ENCODE measurements around the gene PKIB. TPM values are rescaled to one million over a fixed set of nuclear protein-coding genes. Genes with fewer than 3 reads are reported as not detected.

Gene PKIB
- total RNA-seq, 1 donor from 2014 or later: 74.6 TPM

DNA sequence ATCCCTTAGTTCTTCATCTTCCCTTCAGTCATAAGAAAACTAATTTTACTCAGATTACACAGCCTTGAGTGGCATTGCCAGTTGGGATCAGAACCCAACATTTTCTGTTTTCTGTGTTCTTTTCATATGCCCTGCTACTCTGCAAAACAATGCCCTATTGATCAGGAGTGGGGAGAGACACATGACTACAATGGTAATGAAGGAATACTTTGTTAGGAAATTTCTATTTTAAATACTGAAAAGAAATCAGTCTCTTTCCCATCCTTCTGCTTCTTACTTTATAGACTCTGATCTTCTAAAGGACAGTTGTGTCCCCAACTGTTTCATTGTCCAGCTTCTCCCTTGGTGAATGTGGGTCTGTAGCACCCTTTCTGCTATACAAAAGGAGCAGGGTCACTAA, 5.5 kb upstream of the PKIB start:
- Mint-ChIP-seq H3K4me1 (ENCODE audit: low read depth, unreplicated experiment) (peaks cover 16% of the 10 kb centered on the region), H3K36me3 (ENCODE audit: low read depth, unreplicated experiment) (peaks cover 10% of the 10 kb centered on the region), H3K9me3 (ENCODE audit: unreplicated experiment) (peaks cover under 1% of the 10 kb centered on the region), H3K27me3 (ENCODE audit: low read depth, unreplicated experiment) (no peaks in the 10 kb centered on the region), H3K4me3 (ENCODE audit: unreplicated experiment) (no peak overlapping the region), H3K27ac (ENCODE audit: unreplicated experiment) (no peak overlapping the region)
- Histone ChIP-seq H3K9ac (ENCODE audit: low read length) (no peak overlapping the region), H3K27me3 (ENCODE audit: insufficient read depth, low read length) (no peaks in the 10 kb centered on the region), H4K20me1 (ENCODE audit: insufficient read depth, low read length) (no peaks in the 10 kb centered on the region), H3K4me3 (ENCODE audit: insufficient read depth, low read depth, low read length) (no peak overlapping the region), H3K9me3 (ENCODE audit: insufficient read depth, low read depth, low read length) (no peaks in the 10 kb centered on the region), H3K79me2 (ENCODE audit: insufficient read depth, low read length) (no peaks in the 10 kb centered on the region), H2AFZ (ENCODE audit: low read depth, low read length) (no peak overlapping the region), H3K36me3 (ENCODE audit: insufficient read depth, low read length) (no peaks in the 10 kb centered on the region), H3K27ac (ENCODE audit: low read depth, low read length) (no peak overlapping the region), H3K4me1 (ENCODE audit: insufficient read depth, low read length) (no peaks in the 10 kb centered on the region), H3K4me2 (ENCODE audit: low read length) (no peak overlapping the region)
- no peak for TF ChIP-seq CTCF (IDR thresholded peaks at IDR 0.05; ENCODE audit: insufficient read depth, low read depth, low read length)
- TF ChIP-seq EZH2 (IDR thresholded peaks at IDR 0.05; ENCODE audit: insufficient read depth, low read length): no peak
- FAIRE-seq (no peak), DNase-seq (ENCODE audit: low read depth) (no peak)

DNA sequence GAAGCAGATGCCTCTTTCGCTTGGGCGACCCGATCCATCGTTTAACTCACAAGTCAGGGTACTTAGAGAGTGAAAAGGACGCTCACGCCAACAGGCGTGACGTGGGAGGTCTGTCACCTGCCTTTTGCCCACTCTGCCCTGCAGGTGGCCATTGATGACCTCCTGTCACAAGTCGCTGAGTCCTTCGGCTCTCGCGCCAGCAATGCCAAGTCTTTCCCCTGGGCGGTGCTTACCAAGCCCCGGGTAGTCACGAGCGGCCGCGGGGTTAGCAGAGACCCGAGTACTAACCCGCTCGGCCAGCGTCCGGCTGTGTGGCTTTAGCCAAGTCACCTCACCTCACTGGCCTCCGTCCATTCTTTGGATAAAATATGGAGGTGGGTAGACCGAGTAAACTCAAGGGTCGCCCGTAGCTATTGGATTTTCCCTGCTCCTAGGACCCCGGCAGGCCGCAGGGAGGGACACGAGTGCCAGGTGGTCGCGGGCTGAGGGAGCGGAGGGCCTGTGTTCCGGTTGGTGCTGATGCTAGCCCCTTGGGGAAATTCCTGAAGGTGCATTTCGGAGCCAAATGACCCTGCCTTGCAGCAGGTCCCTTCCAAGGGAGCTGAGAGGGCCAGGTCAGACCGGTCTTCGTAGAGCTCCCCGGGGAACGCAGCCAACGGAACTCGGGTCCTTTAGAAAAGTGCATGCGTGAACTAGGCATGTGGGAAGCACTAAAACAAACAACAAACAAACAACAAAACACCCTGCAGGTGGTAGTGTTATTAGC, 668 bp downstream of the PKIB start:
- H3K4me3 ChIP-seq (ENCODE audit: insufficient read depth, low read depth, low read length): peak overlapping the region; percentile 94
- peak overlapping the region; percentile 97 for H2AFZ ChIP-seq (ENCODE audit: low read depth, low read length)
- no peaks in the 10 kb centered on the region for H3K27me3 Mint-ChIP-seq (ENCODE audit: low read depth, unreplicated experiment)
- FAIRE-seq (no peak), DNase-seq (ENCODE audit: low read depth) (peak; percentile 46)
- no peaks in the 10 kb centered on the region for H4K20me1 ChIP-seq (ENCODE audit: insufficient read depth, low read length)
- H3K27me3 ChIP-seq (ENCODE audit: insufficient read depth, low read length): no peaks in the 10 kb centered on the region
- H3K27ac ChIP-seq (ENCODE audit: low read depth, low read length): peak overlapping the region; percentile 37
- no peaks in the 10 kb centered on the region for H3K9me3 ChIP-seq (ENCODE audit: insufficient read depth, low read depth, low read length)
- peak overlapping the region; percentile 99 for H3K4me2 ChIP-seq (ENCODE audit: low read length)
- H3K79me2 ChIP-seq (ENCODE audit: insufficient read depth, low read length): no peaks in the 10 kb centered on the region
- peak overlapping the region; percentile 90 for H3K9ac ChIP-seq (ENCODE audit: low read length)
- peaks cover 3% of the 10 kb centered on the region for H3K9me3 Mint-ChIP-seq (ENCODE audit: unreplicated experiment)
- TF ChIP-seq CTCF (IDR thresholded peaks at IDR 0.05; ENCODE audit: insufficient read depth, low read depth, low read length) (no peak), EZH2 (IDR thresholded peaks at IDR 0.05; ENCODE audit: insufficient read depth, low read length) (no peak)
- no peak overlapping the region for H3K27ac Mint-ChIP-seq (ENCODE audit: unreplicated experiment)
- peaks cover 6% of the 10 kb centered on the region for H3K4me1 ChIP-seq (ENCODE audit: insufficient read depth, low read length)
- H3K36me3 Mint-ChIP-seq (ENCODE audit: low read depth, unreplicated experiment): peaks cover 17% of the 10 kb centered on the region
- H3K4me3 Mint-ChIP-seq (ENCODE audit: unreplicated experiment): no peak overlapping the region
- peaks cover 8% of the 10 kb centered on the region for H3K4me1 Mint-ChIP-seq (ENCODE audit: low read depth, unreplicated experiment)
- H3K36me3 ChIP-seq (ENCODE audit: insufficient read depth, low read length): no peaks in the 10 kb centered on the region

- Histone ChIP-seq H4K20me1 (ENCODE audit: insufficient read depth, low read length) (no peaks in the 10 kb centered on the region), H2AFZ (ENCODE audit: low read depth, low read length) (no peak overlapping the region), H3K36me3 (ENCODE audit: insufficient read depth, low read length) (no peaks in the 10 kb centered on the region), H3K9ac (ENCODE audit: low read length) (no peak overlapping the region), H3K27me3 (ENCODE audit: insufficient read depth, low read length) (no peaks in the 10 kb centered on the region), H3K4me3 (ENCODE audit: insufficient read depth, low read depth, low read length) (no peak overlapping the region), H3K4me2 (ENCODE audit: low read length) (no peak overlapping the region), H3K79me2 (ENCODE audit: insufficient read depth, low read length) (no peaks in the 10 kb centered on the region), H3K9me3 (ENCODE audit: insufficient read depth, low read depth, low read length) (no peaks in the 10 kb centered on the region), H3K4me1 (ENCODE audit: insufficient read depth, low read length) (peaks cover 6% of the 10 kb centered on the region), H3K27ac (ENCODE audit: low read depth, low read length) (no peak overlapping the region)
- no peak for DNase-seq (ENCODE audit: low read depth)
- TF ChIP-seq CTCF (IDR thresholded peaks at IDR 0.05; ENCODE audit: insufficient read depth, low read depth, low read length): no peak
- H3K27me3 Mint-ChIP-seq (ENCODE audit: low read depth, unreplicated experiment): no peaks in the 10 kb centered on the region
- H3K4me3 Mint-ChIP-seq (ENCODE audit: unreplicated experiment): no peak overlapping the region
- H3K36me3 Mint-ChIP-seq (ENCODE audit: low read depth, unreplicated experiment): peaks cover 13% of the 10 kb centered on the region
- FAIRE-seq: no peak
- H3K27ac Mint-ChIP-seq (ENCODE audit: unreplicated experiment): no peak overlapping the region
- H3K9me3 Mint-ChIP-seq (ENCODE audit: unreplicated experiment): peaks cover 3% of the 10 kb centered on the region
- peaks cover 2% of the 10 kb centered on the region for H3K4me1 Mint-ChIP-seq (ENCODE audit: low read depth, unreplicated experiment)
These were observed 2.6 kb downstream of the PKIB start for GRCh38 chr6:122612838-122613237.

All from astrocyte (in vitro differentiated cells and primary cell).